ENCODE data around the gene CLDN19. TPM values are rescaled to one million over a fixed set of nuclear protein-coding genes. Genes with fewer than 3 reads are reported as not detected.

Gene CLDN19
- total RNA-seq, 1 donor from 2014 or later: not detected

GRCh38 chr1:42742617-42743316, 2.7 kb upstream of the CLDN19 start:
- intact Hi-C loops (cut with DNase I): no loop called here
- DNase-seq: no peak

GRCh38 chr1:42742141-42742540, 2.1 kb upstream of the CLDN19 start:
- no peak for ATAC-seq (ENCODE audit: poor library complexity)

More at GRCh38 chr1:42742617-42743316, 2.7 kb upstream of the CLDN19 start:
- ATAC-seq (ENCODE audit: poor library complexity): no peak

GRCh38 chr1:42741706-42742105, 1.7 kb upstream of the CLDN19 start:
- ATAC-seq (ENCODE audit: poor library complexity) (no peak), DNase-seq (no peak)
- intact Hi-C loops (cut with DNase I): no loop called here

More at GRCh38 chr1:42742141-42742540, 2.1 kb upstream of the CLDN19 start:
- intact Hi-C loops (cut with DNase I): no loop called here
- no peak for DNase-seq

DNA sequence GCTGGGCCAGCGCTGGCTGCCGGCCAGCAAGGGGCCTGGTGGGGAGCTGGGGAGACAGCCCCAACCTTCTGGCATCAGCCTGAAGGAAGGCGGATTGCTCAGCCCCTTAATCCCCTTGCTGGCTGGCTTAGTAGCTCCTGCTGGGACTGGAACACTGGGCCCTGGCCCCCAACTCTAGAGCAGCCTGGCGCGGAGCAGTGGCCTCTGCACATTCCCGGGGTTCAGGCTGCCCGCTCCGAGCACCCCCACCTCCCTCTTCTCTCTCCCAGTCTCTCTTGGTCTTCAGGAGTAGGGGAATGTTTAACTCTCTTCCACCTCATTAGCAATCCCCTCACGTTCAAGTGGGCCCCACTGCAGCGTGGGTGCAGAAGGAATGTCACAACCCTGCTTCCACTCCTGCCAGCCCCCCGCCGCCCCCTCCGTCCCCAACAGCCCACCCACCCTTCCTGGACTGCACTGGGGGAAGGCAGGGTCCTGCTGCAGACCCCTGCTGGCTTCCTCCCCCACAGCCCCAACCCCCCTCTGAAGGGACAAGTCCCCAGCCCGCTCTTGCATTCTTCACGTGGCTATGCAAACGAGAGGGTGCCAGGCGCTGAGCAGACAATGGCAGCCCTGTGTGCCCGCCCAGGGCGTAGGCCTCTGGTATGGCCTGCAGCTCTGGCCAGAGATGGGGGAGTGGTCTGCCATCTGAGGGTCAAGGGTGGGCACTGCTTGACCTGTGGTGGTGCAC, 980 bp upstream of the CLDN19 start:
- intact Hi-C loops (cut with DNase I): no loop called here
- no peak for DNase-seq

GRCh38 chr1:42738678-42739226, 1.3 kb downstream of the CLDN19 start:
- DNase-seq (no peak), ATAC-seq (ENCODE audit: poor library complexity) (no peak)
- intact Hi-C loops (cut with DNase I): no loop called here

More for the DNA sequence above, 980 bp upstream of the CLDN19 start:
- ATAC-seq (ENCODE audit: poor library complexity): no peak

GRCh38 chr1:42737986-42738677, 1.9 kb downstream of the CLDN19 start:
- ATAC-seq (ENCODE audit: poor library complexity): no peak
- no peak for DNase-seq
- intact Hi-C loops (cut with DNase I): no loop called here

DNA sequence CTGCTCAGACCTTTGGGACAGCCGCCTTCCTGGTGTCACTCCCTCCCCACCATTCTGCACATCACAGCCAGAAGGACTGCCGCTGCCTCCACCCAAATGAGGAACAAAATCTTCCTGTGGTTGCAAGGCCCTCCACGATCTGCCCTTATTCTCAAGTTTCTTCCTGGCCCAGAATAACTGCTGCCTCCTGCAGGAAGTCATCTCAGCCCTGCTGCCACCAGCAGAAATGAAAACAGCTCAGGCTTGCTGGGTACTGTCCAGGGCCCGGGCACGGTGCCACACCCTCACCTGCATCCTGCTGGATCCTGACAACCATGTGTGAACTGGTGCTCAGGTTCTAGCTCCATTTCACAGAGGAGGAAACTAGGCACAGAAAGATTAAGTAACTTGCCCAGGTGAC, 2.8 kb downstream of the CLDN19 start:
- peak; percentile 54 for ATAC-seq (ENCODE audit: poor library complexity)
- intact Hi-C loops (cut with DNase I): no loop called here
- DNase-seq: no peak

DNA sequence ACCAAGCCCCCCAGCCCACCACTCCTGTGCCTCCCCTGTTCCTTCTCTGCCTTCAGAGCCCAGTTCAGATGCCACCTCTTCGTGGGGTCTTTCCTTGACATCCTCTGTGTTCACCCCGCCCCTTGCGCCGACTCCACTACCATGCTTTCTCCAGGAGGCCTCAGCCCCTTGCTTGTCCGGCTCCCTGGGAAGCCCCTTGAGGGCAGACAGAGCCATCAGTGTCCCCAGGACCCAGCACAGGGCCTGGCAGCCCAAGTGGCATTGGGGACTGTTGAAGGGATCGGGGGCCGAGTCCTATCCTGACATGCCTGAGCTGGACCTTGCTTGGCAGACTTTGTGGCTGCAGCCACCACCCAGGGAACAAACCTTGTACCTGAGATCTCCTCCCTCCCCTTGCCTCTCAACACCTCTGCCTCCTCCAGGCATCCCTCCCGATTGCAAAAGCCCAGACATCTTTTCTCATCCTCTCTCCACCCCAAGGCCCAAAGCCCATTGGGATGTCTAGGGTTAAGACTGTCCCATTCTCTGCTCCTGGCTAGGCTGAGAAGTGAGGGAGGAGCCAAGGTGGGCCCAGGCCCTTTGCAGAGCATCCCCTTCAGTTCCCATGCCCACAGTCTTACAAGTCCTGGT, 3.4 kb downstream of the CLDN19 start:
- intact Hi-C loops (cut with DNase I): no loop called here
- DNase-seq (no peak), ATAC-seq (ENCODE audit: poor library complexity) (no peak)

- intact Hi-C loops (cut with DNase I): no loop called here
- ATAC-seq (ENCODE audit: poor library complexity) (peak; percentile 53), DNase-seq (no peak)
These were observed 3.9 kb downstream of the CLDN19 start for GRCh38 chr1:42736152-42736551.

DNA sequence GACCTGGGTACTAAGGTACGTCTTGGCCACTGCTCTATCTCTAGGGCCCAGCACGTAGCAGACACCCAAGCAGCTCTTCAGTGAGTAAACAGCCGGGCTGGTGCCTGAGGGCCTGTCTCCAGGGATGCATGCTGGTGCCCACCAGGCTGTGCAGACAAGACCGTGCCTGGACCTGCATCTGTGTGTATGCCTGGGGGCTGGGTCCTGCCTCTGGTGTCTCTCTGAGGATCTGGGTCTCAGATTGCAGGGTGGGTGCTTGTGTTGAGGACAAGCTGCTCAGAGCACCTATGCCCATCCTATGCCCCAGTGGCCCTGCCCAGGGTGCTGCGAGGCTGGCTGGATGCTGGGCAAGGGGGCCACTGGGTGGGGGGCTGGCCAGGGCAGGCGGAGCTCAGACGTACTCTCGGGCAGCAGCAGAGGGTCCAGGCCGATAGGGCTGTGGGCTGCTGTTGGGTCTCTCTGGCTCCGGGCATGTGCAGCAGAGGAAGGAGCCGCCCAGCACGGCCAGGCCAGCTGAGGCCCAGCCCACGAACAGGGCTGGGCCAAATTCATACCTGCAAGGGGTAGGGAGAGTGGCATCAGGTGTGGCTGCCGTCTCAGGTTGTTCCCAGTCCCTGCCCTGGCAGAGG, 4.4 kb downstream of the CLDN19 start:
- ATAC-seq (ENCODE audit: poor library complexity) (peak; percentile 13), DNase-seq (no peak)
- intact Hi-C loops (cut with DNase I): no loop called here

DNA sequence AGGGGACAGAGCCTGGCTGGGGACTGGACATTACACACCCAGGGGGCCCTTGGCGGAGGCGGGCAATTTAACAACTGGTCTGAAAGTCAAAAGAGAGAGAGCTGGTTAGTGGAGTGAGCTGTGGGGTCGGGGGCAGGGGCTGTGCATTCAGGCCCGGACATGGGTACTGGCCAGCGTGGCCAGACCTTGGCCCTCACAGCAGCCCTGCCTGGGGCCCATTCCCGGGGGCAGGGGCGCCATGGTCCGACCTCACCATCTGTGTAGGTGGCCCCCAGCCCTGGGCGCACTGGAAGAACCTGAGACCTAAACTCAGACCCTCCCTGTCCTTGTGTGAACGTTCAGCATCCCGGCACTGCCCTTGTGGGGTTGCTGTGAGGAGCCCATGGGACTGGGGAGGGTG, 5.0 kb downstream of the CLDN19 start:
- no peak for DNase-seq
- intact Hi-C loops (cut with DNase I): no loop called here
- no peak for ATAC-seq (ENCODE audit: poor library complexity)

DNA sequence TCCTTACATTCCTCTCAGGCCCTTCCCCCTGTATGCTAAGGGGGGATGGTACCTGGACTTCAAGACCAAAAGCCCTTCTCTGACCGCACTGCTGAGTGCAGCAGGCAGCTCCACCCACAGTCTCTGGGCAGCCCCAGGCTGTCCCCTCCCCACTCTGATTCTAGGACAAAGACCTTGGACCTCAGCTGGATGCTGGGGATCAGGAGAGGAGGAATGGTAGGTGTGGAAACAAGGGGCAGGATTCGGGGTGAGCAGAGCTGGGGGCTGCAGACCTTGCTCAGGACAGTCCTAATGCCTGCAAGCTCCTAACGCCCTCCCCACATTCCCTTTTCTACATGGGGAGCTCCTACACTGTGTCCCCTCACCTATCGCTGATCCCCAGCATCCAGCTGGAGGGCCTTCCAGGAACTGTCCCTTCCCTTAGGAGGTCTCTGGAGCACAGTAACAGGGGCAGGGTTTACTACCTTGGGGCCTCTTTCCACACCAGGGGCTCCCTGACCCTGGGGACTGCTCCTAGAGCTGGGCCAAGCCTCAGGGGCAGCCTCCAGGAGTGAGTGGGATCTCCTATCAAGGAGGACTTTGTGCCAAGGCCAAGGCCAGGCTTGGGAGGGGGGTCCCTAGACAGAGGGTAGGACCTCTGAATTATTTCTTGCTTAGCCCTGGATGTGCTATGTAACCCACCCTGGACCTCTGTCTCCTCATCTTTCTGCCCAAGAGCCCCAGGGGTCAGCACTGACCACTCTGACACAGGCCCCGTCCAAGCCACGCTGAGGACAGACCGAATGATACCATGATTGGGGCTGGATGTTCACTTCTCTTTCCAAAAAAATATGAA, 5.6 kb downstream of the CLDN19 start:
- intact Hi-C loops (cut with DNase I): no loop called here
- ATAC-seq (ENCODE audit: poor library complexity) (no peak), DNase-seq (no peak)

GRCh38 chr1:42733415-42734200, 6.4 kb downstream of the CLDN19 start:
- DNase-seq (no peak), ATAC-seq (ENCODE audit: poor library complexity) (no peak)
- intact Hi-C loops (cut with DNase I): no loop called here

DNA sequence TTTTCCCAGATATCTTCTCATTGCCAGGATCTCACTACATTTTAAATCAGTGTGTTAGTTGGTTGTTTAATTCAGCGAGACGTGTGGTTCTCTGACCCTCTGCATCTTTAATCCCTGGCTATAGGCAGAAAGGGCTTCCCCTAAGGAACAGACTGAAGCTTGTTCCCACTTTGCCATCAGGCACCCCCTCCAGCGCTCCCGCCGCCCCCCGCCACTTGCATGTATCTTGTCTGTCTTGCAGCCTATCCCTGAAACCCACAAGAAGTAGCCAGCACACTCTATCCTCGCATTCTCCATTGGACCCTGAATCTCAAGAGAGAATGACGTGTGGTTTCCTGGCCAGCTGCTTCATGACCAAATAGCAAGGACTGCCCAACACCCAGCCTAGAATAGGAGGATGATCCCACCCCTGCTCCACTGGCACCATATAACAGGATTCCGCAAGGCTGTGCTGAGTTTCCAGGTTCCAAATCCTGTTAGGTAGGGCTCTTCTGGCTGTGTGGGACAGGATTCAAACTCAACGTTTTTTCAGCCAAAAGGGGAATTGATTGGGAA, 7.8 kb downstream of the CLDN19 start:
- DNase-seq: no peak
- ATAC-seq (ENCODE audit: poor library complexity): no peak

DNA sequence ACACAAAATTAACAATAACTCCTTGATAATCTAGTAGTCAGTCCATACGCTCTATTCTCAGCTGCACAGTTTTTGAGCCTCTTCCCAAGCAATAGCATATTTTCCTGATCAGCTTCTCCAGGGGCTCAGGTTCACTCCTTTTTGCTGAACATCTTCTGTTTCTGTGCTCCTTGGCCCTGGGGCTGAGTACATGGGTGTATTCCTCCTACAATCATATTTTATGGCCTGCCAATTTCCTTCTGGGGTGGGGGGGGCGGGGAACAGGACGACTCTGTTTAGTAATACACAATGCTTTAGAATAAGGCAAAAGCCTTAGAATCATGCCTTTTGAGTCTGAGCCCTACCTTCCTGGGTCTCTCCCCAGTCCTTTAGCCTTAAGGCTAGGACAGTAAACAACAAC, 8.5 kb downstream of the CLDN19 start:
- DNase-seq (no peak), ATAC-seq (ENCODE audit: poor library complexity) (no peak)
- intact Hi-C loops (cut with DNase I): no loop called here

More for the DNA sequence above, 7.8 kb downstream of the CLDN19 start:
- intact Hi-C loops (cut with DNase I): no loop called here

DNA sequence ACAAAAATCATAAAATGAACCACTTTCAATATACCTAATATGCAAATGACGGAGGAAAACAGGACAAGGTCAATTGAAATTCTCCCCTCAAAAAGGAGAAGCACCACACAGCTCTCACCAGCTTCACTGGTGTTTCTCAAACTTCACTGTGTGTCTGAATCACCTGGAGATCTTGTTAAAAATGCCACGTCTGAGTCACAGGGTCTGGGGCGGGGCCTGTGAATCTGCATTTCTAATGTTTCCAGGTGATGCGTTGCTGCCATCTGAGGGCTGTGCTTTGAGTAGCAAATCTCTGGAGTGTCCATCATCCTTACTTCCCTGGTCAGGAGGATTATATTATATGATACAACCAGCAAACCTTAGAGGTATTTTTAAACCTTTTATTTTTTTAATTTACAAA, 9.0 kb downstream of the CLDN19 start:
- DNase-seq (no peak), ATAC-seq (ENCODE audit: poor library complexity) (no peak)
- intact Hi-C loops (cut with DNase I): no loop called here

DNA sequence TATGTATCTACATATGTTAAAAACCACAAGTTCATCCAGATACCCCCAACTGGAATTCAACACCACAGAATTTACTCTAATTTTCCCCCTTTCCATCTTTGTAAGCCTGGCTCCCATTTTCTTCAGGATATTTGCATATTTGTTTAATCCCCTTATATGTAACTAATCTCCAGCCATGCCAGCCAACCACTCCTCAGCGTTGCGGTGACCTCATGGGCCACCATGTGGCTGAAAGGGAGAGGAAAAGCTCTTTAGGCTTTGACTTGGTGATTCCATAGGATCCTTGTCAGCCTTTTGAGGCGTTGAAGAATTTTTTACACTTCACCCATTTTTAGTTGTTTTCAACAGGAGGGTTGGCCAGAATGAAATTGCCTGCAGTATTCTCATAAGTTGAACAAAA, 10.0 kb downstream of the CLDN19 start:
- ATAC-seq (ENCODE audit: poor library complexity): no peak
- DNase-seq: no peak
- intact Hi-C loops (cut with DNase I): no loop called here

All from Right ventricle myocardium superior (tissue), 1 donor.